ENCODE data around the gene DCST2. TPM values are rescaled to one million over a fixed set of nuclear protein-coding genes. Genes with fewer than 3 reads are reported as not detected.

DCST2 gene
- total RNA-seq, 1 donor from 2014 or later: 0.30 TPM

- H3K4me1 Mint-ChIP-seq (ENCODE audit: low read depth): peaks cover 12% of the 10 kb centered on the region
- H3K36me3 Mint-ChIP-seq (ENCODE audit: low read depth): no peaks in the 10 kb centered on the region
- no peak overlapping the region for H3K27ac Mint-ChIP-seq (ENCODE audit: unreplicated experiment)
- no peaks in the 10 kb centered on the region for H3K9me3 Mint-ChIP-seq (ENCODE audit: low read depth)
- DNase-seq (ENCODE audit: low spot score): no peak
- TF ChIP-seq CTCF (IDR thresholded peaks at IDR 0.05): no peak
- H3K4me3 Mint-ChIP-seq (ENCODE audit: unreplicated experiment): no peak overlapping the region
- peaks cover 3% of the 10 kb centered on the region for H3K27me3 Mint-ChIP-seq (ENCODE audit: low read depth)
Observed at GRCh38 chr1:155044365-155044764, 10.8 kb upstream of the DCST2 start.

GRCh38 chr1:155043793-155044192 is 10.2 kb upstream of the DCST2 start:
- H3K27ac Mint-ChIP-seq (ENCODE audit: unreplicated experiment): no peak overlapping the region
- H3K4me1 Mint-ChIP-seq (ENCODE audit: low read depth): peaks cover 10% of the 10 kb centered on the region
- H3K4me3 Mint-ChIP-seq (ENCODE audit: unreplicated experiment): no peak overlapping the region
- H3K27me3 Mint-ChIP-seq (ENCODE audit: low read depth): peaks cover 3% of the 10 kb centered on the region
- no peak for DNase-seq (ENCODE audit: low spot score)
- TF ChIP-seq CTCF (IDR thresholded peaks at IDR 0.05): no peak
- no peaks in the 10 kb centered on the region for H3K36me3 Mint-ChIP-seq (ENCODE audit: low read depth)
- no peaks in the 10 kb centered on the region for H3K9me3 Mint-ChIP-seq (ENCODE audit: low read depth)

GRCh38 chr1:155043301-155043702 is 9.7 kb upstream of the DCST2 start:
- H3K36me3 Mint-ChIP-seq (ENCODE audit: low read depth): no peaks in the 10 kb centered on the region
- H3K9me3 Mint-ChIP-seq (ENCODE audit: low read depth): no peaks in the 10 kb centered on the region
- H3K4me3 Mint-ChIP-seq (ENCODE audit: unreplicated experiment): no peak overlapping the region
- peaks cover 13% of the 10 kb centered on the region for H3K4me1 Mint-ChIP-seq (ENCODE audit: low read depth)
- DNase-seq (ENCODE audit: low spot score): no peak
- H3K27ac Mint-ChIP-seq (ENCODE audit: unreplicated experiment): no peak overlapping the region
- H3K27me3 Mint-ChIP-seq (ENCODE audit: low read depth): peaks cover 4% of the 10 kb centered on the region
- TF ChIP-seq CTCF (IDR thresholded peaks at IDR 0.05): no peak

GRCh38 chr1:155042789-155043188 is 9.2 kb upstream of the DCST2 start:
- H3K4me3 Mint-ChIP-seq (ENCODE audit: unreplicated experiment): no peak overlapping the region
- H3K27me3 Mint-ChIP-seq (ENCODE audit: low read depth): peaks cover 4% of the 10 kb centered on the region
- H3K27ac Mint-ChIP-seq (ENCODE audit: unreplicated experiment): no peak overlapping the region
- H3K4me1 Mint-ChIP-seq (ENCODE audit: low read depth): peaks cover 13% of the 10 kb centered on the region
- H3K9me3 Mint-ChIP-seq (ENCODE audit: low read depth): no peaks in the 10 kb centered on the region
- DNase-seq (ENCODE audit: low spot score): no peak
- TF ChIP-seq CTCF (IDR thresholded peaks at IDR 0.05): no peak
- H3K36me3 Mint-ChIP-seq (ENCODE audit: low read depth): no peaks in the 10 kb centered on the region

- Mint-ChIP-seq H3K27ac (ENCODE audit: unreplicated experiment) (no peak overlapping the region), H3K4me3 (ENCODE audit: unreplicated experiment) (no peak overlapping the region), H3K27me3 (ENCODE audit: low read depth) (peaks cover 4% of the 10 kb centered on the region), H3K4me1 (ENCODE audit: low read depth) (peaks cover 13% of the 10 kb centered on the region), H3K36me3 (ENCODE audit: low read depth) (no peaks in the 10 kb centered on the region), H3K9me3 (ENCODE audit: low read depth) (no peaks in the 10 kb centered on the region)
- no peak for TF ChIP-seq CTCF (IDR thresholded peaks at IDR 0.05)
- DNase-seq (ENCODE audit: low spot score): no peak
Observed at GRCh38 chr1:155040358-155041093, 6.9 kb upstream of the DCST2 start.

Data from chondrocyte (in vitro differentiated cells).